GOT3 (cell line): Measurements from ENCODE around the gene C19orf73.

Experiments
- DNase-seq: peaks from one replicate; lab custom pipeline; 2025; ENCODE audit warnings: mixed read lengths; lab: John Stamatoyannopoulos, UW

C19orf73 gene

DNA sequence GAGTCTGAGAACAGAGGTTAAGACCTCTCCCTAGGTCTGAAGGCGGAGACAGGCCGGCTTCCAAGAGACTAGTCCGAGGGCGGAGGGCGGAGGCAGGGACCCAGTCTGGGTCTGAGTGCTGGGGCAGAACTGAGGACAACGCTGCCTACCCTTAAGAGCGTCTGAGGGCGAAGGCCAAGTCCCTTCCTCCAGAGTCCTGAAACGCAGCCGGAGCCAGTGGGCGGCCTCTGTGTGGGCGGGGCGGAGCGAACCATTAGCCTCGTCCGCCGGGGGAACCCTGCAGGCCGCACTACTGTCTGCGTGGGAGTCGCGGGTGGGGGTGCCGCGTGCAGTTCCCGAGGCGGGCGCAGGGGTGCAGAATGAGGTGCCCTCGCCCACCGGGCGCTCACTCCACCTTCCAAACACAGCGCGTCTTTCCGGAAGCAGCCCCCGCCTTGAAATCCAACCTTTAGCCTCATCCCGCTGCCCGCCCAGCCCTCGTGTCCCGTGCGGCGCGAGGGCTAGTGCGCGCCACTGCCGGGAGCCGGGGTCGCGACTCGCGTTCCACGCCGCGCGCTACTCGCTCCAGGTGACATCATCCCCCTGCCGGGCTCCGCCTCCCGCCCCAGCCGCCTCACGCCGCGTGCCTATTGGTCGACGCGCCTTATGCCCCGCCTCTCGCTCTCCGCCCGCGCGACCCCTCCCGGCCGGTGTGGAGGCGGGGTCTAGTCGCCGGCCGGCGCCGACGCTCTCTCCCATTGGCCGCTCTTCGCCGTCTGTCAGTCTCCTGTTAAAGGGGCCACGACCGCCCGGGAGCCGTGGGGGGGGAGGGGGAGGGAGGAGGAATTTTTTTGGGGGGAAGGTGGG lies at the start of gene C19orf73:
Gene C19orf73, minus strand, starts transcription at position 579 of the 846 bp plus-strand sequence. Its CDS starts 121 bp downstream, at position 458.
- DNase-seq = peak; percentile 83

GRCh38 chr19:49168421-49168820 lies 49.5 kb upstream of the C19orf73 start:
- DNase-seq = no peak

DNA sequence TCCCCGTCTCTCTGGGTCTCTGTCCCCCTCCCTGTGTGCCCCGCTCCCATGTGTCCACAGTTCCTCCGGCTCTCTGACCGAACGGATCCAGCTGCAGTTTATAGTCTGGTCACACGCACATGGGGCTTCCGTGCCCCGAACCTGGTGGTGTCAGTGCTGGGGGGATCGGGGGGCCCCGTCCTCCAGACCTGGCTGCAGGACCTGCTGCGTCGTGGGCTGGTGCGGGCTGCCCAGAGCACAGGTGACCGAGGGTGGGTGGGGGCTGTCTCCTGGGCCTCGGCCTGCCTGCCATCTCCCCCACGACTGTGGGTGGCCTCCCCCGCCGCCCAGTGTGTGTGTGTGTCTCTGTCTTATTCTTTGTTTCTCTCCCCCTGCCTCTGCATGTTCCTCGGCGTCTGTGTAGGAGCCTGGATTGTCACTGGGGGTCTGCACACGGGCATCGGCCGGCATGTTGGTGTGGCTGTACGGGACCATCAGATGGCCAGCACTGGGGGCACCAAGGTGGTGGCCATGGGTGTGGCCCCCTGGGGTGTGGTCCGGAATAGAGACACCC lies 49.0 kb upstream of the C19orf73 start:
- no peak for DNase-seq

DNA sequence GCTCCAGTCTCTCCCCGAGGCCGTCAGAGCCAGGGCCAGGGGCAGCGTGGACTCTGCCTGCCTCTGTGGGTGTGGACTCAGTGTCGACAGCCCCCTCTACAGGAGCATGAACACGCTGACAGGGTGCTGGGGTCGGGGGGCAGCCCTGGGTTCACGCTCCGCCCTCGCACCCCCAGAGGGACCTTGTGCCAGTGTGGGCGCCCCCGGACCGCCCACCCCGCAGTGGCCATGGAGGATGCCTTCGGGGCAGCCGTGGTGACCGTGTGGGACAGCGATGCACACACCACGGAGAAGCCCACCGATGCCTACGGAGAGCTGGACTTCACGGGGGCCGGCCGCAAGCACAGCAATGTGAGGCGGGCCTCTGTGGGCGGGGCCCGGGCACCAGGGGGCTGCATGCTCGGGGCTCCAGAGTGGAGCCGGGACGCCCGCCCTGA lies 46.9 kb upstream of the C19orf73 start:
- no peak for DNase-seq

GRCh38 chr19:49165111-49165750 lies 46.3 kb upstream of the C19orf73 start:
- DNase-seq = no peak

GRCh38 chr19:49161987-49162386 lies 43.0 kb upstream of the C19orf73 start:
- no peak for DNase-seq

GRCh38 chr19:49160450-49161189 lies 41.7 kb upstream of the C19orf73 start:
- DNase-seq = no peak

- no peak for DNase-seq
Measured at GRCh38 chr19:49157445-49158224, 38.7 kb upstream of the C19orf73 start, which contains the start of gene TRPM4. TSS of gene TRPM4 (plus strand) at chr19:49157792. CDS start at chr19:49157867, 75 bp downstream.

GRCh38 chr19:49155820-49156346 lies 36.9 kb upstream of the C19orf73 start:
- no peak for DNase-seq

DNA sequence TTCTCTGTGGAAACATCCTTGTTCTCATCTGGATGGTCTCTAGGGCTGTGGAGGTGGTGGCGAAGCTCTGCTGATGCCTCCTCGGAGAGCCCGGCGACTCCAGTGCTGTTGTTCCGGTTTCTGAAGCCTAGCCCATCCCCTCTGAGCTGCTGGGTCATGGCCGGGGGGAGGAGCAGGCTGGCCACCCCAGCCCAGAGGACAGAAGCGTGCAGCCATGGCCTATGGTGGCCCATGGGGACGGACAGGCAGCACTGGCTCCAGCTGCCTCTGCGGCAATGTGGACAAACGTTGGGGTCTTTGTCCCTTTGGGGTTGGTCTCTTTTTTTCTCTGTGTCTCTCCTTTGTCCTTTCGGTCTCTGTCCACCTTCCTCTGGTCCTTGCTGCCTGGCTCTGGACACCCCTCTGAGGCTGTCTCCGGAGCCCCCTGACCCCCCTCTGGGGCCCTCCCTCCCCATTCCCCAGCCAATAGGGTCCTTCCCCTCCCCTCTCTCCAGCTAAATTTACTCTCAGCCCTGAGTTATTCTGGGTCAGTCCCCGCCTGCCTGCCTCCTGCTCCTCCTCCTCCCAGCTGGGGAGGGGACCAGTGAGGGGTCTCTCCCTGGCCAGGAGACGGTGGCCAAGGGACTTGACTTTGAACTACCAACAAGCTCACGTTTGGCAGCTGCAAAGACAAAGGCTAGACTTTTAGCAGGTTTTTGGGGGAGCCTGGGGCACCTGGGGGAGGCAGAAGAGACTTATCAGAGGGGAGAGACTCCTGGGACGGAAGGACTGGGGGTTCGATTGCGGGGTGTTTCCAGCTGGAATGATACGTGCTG lies 36.3 kb upstream of the C19orf73 start, which contains the start of gene HRC:
Gene HRC, minus strand, starts transcription at position 392 of the 815 bp plus-strand sequence. Its CDS starts 159 bp downstream, at position 233.
- no peak for DNase-seq

DNA sequence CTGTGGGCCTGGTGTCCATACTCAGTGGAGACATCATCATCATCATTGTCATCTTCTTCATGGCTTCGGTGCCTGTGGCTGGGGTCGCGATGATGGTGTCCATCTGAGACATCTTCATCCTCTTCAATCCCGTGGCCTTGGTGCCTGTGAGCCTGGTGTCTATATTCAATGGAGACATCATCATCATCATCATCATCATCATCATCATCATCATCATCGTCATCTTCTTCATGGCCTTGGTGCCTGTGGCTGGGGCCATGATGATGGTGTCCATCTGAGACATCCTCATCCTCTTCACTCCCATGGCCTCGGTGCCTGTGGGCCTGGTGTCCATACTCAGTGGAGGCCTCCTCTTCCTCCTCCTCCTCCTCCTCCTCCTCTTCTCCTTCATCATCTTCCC lies 35.3 kb upstream of the C19orf73 start:
- DNase-seq = no peak

GRCh38 chr19:49153167-49153809 lies 34.3 kb upstream of the C19orf73 start:
- no peak for DNase-seq

DNA sequence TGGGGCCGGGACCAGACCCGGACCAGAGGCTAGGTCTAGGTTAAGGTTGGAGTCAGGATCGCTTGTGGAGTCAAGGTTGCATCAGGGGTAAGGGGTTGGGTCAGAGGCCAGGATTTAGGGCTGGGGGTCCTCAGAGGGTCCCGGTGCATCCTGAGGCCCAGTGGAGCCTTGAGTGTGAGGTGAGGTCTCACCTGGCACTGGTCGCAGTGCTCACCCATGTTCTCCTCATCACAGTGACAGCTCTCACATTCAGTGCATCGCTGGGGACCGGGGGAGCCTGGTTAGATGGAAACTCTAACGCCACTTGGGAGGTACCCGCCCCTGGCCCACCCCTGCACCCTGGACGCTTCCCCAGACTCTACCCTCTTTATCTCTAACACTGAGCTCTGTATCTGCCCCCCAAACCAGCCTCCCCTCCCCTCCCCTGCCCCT lies 33.2 kb upstream of the C19orf73 start:
- DNase-seq = no peak

- no peak for DNase-seq
Measured at GRCh38 chr19:49151267-49152118, 32.5 kb upstream of the C19orf73 start.

DNA sequence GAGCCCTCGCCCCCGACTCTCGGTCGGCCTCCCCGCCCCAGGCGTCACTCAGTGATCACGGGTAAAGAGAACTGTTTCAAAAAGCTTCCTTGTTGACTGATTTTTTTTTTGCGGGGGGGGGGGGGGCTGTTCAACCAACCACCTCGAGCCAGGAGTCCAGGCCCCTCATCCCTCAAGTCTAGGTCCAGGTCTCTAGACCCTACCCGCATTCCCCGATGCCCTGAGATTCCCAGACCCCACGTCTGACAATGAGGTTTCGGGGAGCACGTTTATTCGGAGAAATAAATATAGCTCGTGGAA lies 32.0 kb upstream of the C19orf73 start:
- no peak for DNase-seq

GRCh38 chr19:49150106-49150943 lies 31.4 kb upstream of the C19orf73 start:
- no peak for DNase-seq

- peak; percentile 38 for DNase-seq
Measured at GRCh38 chr19:49149652-49150105, 30.7 kb upstream of the C19orf73 start.
